ENCODE measurements around the gene ANAPC7.

Gene ANAPC7

DNA sequence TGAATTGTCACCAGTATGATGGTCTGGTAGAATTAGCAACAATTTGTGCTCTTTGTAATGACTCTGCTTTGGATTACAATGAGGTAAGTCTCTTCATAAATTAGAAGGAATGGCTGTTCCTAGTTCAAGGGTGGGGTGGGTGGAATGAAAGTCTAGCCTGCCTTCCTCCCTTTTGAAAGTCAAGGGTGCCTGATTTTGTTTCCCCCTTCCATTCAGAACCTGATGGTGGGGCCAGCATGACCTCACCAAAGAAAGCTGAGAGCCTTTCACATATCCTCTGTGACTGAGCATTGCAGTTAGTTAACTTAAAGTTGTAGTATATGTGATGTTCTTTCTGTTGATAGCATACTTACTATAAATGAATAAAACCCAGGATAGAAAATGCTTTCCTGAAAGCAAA is 70.3 kb downstream of the ANAPC7 start:
- Histone ChIP-seq H3K27me3 (ENCODE audit: insufficient read depth, low read depth, severe bottlenecking) (no peaks in the 10 kb centered on the region), H3K36me3 (peaks cover 99% of the 10 kb centered on the region), H3K9me3 (ENCODE audit: severe bottlenecking) (no peaks in the 10 kb centered on the region), H3K27ac (no peak overlapping the region), H3K4me3 (ENCODE audit: low read depth, low read length) (no peak overlapping the region)
- TF ChIP-seq, protein P1, sequence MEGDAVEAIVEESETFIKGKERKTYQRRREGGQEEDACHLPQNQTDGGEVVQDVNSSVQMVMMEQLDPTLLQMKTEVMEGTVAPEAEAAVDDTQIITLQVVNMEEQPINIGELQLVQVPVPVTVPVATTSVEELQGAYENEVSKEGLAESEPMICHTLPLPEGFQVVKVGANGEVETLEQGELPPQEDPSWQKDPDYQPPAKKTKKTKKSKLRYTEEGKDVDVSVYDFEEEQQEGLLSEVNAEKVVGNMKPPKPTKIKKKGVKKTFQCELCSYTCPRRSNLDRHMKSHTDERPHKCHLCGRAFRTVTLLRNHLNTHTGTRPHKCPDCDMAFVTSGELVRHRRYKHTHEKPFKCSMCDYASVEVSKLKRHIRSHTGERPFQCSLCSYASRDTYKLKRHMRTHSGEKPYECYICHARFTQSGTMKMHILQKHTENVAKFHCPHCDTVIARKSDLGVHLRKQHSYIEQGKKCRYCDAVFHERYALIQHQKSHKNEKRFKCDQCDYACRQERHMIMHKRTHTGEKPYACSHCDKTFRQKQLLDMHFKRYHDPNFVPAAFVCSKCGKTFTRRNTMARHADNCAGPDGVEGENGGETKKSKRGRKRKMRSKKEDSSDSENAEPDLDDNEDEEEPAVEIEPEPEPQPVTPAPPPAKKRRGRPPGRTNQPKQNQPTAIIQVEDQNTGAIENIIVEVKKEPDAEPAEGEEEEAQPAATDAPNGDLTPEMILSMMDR (IDR thresholded peaks at IDR 0.05; ENCODE audit: low read depth, low read length): no peak
- no peak for DNase-seq

DNA sequence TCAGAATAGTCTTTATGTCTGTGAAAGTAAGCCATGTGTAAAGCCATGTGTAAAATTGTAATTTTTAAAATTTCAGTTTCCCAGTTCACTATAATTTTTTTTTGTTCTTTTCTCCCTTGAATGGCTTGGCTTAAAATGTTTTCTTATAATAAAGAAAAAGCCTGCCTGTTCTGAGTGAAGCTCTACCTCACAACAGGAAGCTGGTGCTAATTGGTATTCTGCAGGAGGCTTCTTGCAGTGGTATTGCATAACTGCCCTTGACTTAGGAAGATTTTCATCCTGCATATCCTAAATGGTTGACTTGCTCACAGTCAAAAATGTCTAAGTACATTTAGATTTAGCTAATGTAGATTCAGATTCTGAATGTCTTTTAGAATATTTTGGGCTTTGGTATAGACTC is 73.0 kb downstream of the ANAPC7 start:
- Histone ChIP-seq H3K27ac (no peak overlapping the region), H3K9me3 (ENCODE audit: severe bottlenecking) (no peaks in the 10 kb centered on the region), H3K36me3 (peaks cover 97% of the 10 kb centered on the region), H3K4me3 (ENCODE audit: low read depth, low read length) (no peak overlapping the region), H3K27me3 (ENCODE audit: insufficient read depth, low read depth, severe bottlenecking) (no peaks in the 10 kb centered on the region)
- DNase-seq: no peak
- TF ChIP-seq, protein P1 (IDR thresholded peaks at IDR 0.05; ENCODE audit: low read depth, low read length): no peak

DNA sequence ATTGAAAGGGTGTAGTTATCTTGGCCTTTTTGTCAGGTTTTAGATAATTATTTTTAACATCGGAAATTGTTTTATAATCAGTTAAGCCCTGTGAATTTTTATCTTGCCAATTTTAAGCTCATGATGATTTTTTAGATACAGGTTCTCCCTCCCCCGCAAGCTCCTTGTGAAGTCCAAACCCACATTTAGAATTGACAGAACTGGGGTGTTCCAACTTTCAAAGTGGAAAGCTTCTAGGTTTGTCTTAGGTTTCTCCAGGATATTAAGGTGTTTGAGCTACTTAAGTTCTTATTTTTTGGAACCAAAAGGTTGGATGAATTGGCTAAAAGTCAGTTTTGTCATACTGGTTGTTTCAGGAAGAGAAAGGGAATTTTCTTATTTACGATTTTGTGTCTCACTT is 73.4 kb downstream of the ANAPC7 start:
- TF ChIP-seq, protein P1 (IDR thresholded peaks at IDR 0.05; ENCODE audit: low read depth, low read length): no peak
- no peaks in the 10 kb centered on the region for H3K27me3 ChIP-seq (ENCODE audit: insufficient read depth, low read depth, severe bottlenecking)
- no peak overlapping the region for H3K27ac ChIP-seq
- H3K4me3 ChIP-seq (ENCODE audit: low read depth, low read length): no peak overlapping the region
- no peak for DNase-seq
- no peaks in the 10 kb centered on the region for H3K9me3 ChIP-seq (ENCODE audit: severe bottlenecking)
- peaks cover 97% of the 10 kb centered on the region for H3K36me3 ChIP-seq

DNA sequence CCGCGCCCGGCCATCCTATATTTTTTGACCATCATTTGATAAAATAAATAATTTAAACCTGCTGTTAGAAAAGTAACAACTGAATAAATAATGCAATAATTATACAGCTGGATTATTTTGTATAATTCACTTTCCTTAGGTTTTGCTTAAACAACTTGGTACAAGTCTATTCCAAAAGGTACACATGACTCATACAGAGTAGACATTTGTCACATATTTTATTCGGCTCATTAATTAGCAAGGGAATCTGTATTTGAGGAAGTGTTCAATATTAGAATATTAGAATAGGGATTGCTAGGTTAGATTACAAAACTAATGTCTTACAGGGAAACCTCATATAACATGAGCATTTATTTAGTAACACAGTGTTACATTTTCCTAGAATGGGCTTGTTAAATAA is 73.8 kb downstream of the ANAPC7 start:
- H3K9me3 ChIP-seq (ENCODE audit: severe bottlenecking): no peaks in the 10 kb centered on the region
- no peaks in the 10 kb centered on the region for H3K27me3 ChIP-seq (ENCODE audit: insufficient read depth, low read depth, severe bottlenecking)
- no peak overlapping the region for H3K4me3 ChIP-seq (ENCODE audit: low read depth, low read length)
- TF ChIP-seq, protein P1 (IDR thresholded peaks at IDR 0.05; ENCODE audit: low read depth, low read length): no peak
- H3K27ac ChIP-seq: no peak overlapping the region
- DNase-seq: no peak
- H3K36me3 ChIP-seq: peaks cover 97% of the 10 kb centered on the region

Measured in WERI-Rb-1 (cell line).